Loucy (cell line): ENCODE measurements around the gene VPS9D1.

Experiments used
- H2AFZ ChIP-seq: fragments of 200-600 bp; sonication (generic); 2 replicates; pipeline ENCODE4 v1.6.0; 2016; ENCODE audit warnings: antibody characterized with exemption, mild to moderate bottlenecking, low read length, moderate library complexity
- H3F3A ChIP-seq: fragments of 200-600 bp; 2 replicates; pipeline ENCODE4 v1.6.0; 2016; ENCODE audit warnings: antibody characterized with exemption, low read depth, mild to moderate bottlenecking
- H3K27me3 ChIP-seq: fragments of 200-600 bp; sonication (generic); 2 replicates; pipeline ENCODE4 v1.6.1; 2014; ENCODE audit warnings: low read length, mild to moderate bottlenecking; ENCODE audit not compliant: insufficient read depth, poor library complexity, severe bottlenecking
- H3K36me3 ChIP-seq: fragments of 200-600 bp; sonication (generic); 2 replicates; pipeline ENCODE4 v1.6.1; 2016; ENCODE audit warnings: low read length; ENCODE audit not compliant: insufficient read depth
- H3K4me1 ChIP-seq: fragments of 200-600 bp; sonication (generic); 2 replicates; pipeline ENCODE4 v1.5.1; 2014; ENCODE audit warnings: low read length, mild to moderate bottlenecking; ENCODE audit not compliant: insufficient read depth, poor library complexity, severe bottlenecking
- H3K4me2 ChIP-seq: fragments of 200-600 bp; sonication (generic); 2 replicates; pipeline ENCODE4 v1.6.0; 2014; ENCODE audit warnings: antibody characterized with exemption, low read length, low read depth, mild to moderate bottlenecking; ENCODE audit not compliant: poor library complexity, severe bottlenecking
- H3K4me3 ChIP-seq: fragments of 200-600 bp; sonication (generic); 2 replicates; pipeline ENCODE4 v1.5.1; 2014; ENCODE audit warnings: low read length, mild to moderate bottlenecking, mixed read lengths; ENCODE audit not compliant: poor library complexity, severe bottlenecking
- H3K79me2 ChIP-seq: fragments of 200-600 bp; sonication (generic); 2 replicates; pipeline ENCODE4 v1.6.1; 2014; ENCODE audit warnings: low read length; ENCODE audit not compliant: insufficient read depth
- H3K9ac ChIP-seq: fragments of 200-600 bp; sonication (generic); 2 replicates; pipeline ENCODE4 v1.6.0; 2014; ENCODE audit warnings: mild to moderate bottlenecking, low read depth, low read length, moderate library complexity; ENCODE audit not compliant: poor library complexity, severe bottlenecking
- H3K9me2 ChIP-seq: fragments of 200-600 bp; sonication (generic); replicated peaks from 2 replicates; pipeline ENCODE4 v1.6.1; 2016; ENCODE audit warnings: low read depth, low read length, mixed read lengths
- H3K9me3 ChIP-seq: fragments of 200-600 bp; sonication (generic); 2 replicates; pipeline ENCODE4 v1.6.1; 2014; ENCODE audit warnings: mild to moderate bottlenecking, antibody characterized with exemption, low read length, low read depth; ENCODE audit not compliant: insufficient read depth
- H4K20me1 ChIP-seq: fragments of 200-600 bp; sonication (generic); 2 replicates; pipeline ENCODE4 v1.6.0; 2014; ENCODE audit warnings: antibody characterized with exemption, low read length, mild to moderate bottlenecking; ENCODE audit not compliant: insufficient read depth, poor library complexity, severe bottlenecking
- EZH2phosphoT487 ChIP-seq: fragments of 200-600 bp; IDR thresholded peaks from 2 replicates; pipeline ENCODE4 v1.6.1; 2018; ENCODE audit warnings: antibody characterized with exemption, mild to moderate bottlenecking, moderate library complexity, borderline replicate concordance
- TF ChIP-seq, protein P1 (sequence below): fragments of 200-600 bp; sonication (generic); conservative IDR thresholded peaks from 2 replicates; pipeline ENCODE4 v1.5.1; 2014; ENCODE audit warnings: mild to moderate bottlenecking, antibody characterized with exemption, low read length

The VPS9D1 gene

GRCh38 chr16:89720813-89721545 lies at the start of gene VPS9D1, which contains the start of gene ZNF276:
TSS of gene VPS9D1 (minus strand) at chr16:89720898. CDS start at chr16:89720861, 37 bp downstream.
TSS of gene ZNF276 (plus strand) at chr16:89721537. CDS start at chr16:89721641, 104 bp downstream.
- peak within 1 kb of the TSS; percentile 80 for H3K4me3 ChIP-seq
- H2AFZ ChIP-seq: peak within 1 kb of the TSS; percentile 60; the same call in 1 of the 2 replicates
- no peaks in the 10 kb centered on the region for H3K9me3 ChIP-seq
- TF ChIP-seq, protein P1, sequence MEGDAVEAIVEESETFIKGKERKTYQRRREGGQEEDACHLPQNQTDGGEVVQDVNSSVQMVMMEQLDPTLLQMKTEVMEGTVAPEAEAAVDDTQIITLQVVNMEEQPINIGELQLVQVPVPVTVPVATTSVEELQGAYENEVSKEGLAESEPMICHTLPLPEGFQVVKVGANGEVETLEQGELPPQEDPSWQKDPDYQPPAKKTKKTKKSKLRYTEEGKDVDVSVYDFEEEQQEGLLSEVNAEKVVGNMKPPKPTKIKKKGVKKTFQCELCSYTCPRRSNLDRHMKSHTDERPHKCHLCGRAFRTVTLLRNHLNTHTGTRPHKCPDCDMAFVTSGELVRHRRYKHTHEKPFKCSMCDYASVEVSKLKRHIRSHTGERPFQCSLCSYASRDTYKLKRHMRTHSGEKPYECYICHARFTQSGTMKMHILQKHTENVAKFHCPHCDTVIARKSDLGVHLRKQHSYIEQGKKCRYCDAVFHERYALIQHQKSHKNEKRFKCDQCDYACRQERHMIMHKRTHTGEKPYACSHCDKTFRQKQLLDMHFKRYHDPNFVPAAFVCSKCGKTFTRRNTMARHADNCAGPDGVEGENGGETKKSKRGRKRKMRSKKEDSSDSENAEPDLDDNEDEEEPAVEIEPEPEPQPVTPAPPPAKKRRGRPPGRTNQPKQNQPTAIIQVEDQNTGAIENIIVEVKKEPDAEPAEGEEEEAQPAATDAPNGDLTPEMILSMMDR: no peak
- TF ChIP-seq EZH2phosphoT487: no peak
- H3F3A ChIP-seq: no peaks in the 10 kb centered on the region
- H3K79me2 ChIP-seq: peaks cover 22% of the 10 kb centered on the region
- H3K27me3 ChIP-seq: no peaks in the 10 kb centered on the region
- peaks cover 24% of the 10 kb centered on the region for H4K20me1 ChIP-seq
- no peaks in the 10 kb centered on the region; the same call in 1 of the 2 replicates for H3K36me3 ChIP-seq
- H3K9ac ChIP-seq: peak within 1 kb of the TSS; percentile 78
- H3K9me2 ChIP-seq: no peaks in the 10 kb centered on the region
- H3K4me1 ChIP-seq: peaks cover 13% of the 10 kb centered on the region
- peak within 1 kb of the TSS; percentile 71 for H3K4me2 ChIP-seq

DNA sequence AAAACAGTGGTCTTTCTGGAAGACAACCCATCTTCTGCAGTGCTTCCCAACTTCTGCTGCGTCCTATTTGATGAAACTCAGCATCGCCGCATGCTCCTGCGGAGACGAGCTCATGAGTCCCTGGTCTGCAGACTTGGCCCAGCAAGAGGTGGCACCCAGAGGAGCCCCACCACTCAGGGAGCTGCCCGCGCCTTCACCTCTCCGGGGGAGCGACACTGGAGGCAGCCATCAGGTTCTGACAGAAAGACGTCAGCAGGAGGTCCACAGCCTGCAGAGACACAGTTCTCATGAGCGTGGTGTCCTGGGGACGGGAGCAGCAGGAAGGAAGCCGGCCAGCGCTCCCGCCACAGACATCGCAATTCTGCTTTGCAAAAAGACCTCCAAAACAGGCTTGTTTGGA lies 49.7 kb upstream of the VPS9D1 start:
- Histone ChIP-seq H3K9me3 (no peaks in the 10 kb centered on the region), H4K20me1 (no peaks in the 10 kb centered on the region), H3F3A (no peaks in the 10 kb centered on the region), H3K4me1 (no peaks in the 10 kb centered on the region), H2AFZ (no peak overlapping the region), H3K9ac (no peak overlapping the region), H3K27me3 (no peaks in the 10 kb centered on the region), H3K4me2 (no peak overlapping the region), H3K9me2 (no peaks in the 10 kb centered on the region), H3K36me3 (peaks cover 34% of the 10 kb centered on the region; the same call in 1 of the 2 replicates), H3K79me2 (no peaks in the 10 kb centered on the region), H3K4me3 (no peak overlapping the region)
- no peak for TF ChIP-seq EZH2phosphoT487
- TF ChIP-seq, protein P1: no peak

GRCh38 chr16:89765292-89765830 lies 44.7 kb upstream of the VPS9D1 start:
- no peak overlapping the region for H2AFZ ChIP-seq
- H3K9ac ChIP-seq: no peak overlapping the region
- H3K4me2 ChIP-seq: no peak overlapping the region
- peaks cover 20% of the 10 kb centered on the region; the same call in 1 of the 2 replicates for H3K36me3 ChIP-seq
- no peak overlapping the region for H3K4me3 ChIP-seq
- no peak for TF ChIP-seq EZH2phosphoT487
- TF ChIP-seq, protein P1: no peak
- no peaks in the 10 kb centered on the region for H3F3A ChIP-seq
- H3K9me3 ChIP-seq: no peaks in the 10 kb centered on the region
- H4K20me1 ChIP-seq: no peaks in the 10 kb centered on the region
- no peaks in the 10 kb centered on the region for H3K79me2 ChIP-seq
- no peaks in the 10 kb centered on the region for H3K4me1 ChIP-seq
- H3K9me2 ChIP-seq: no peaks in the 10 kb centered on the region
- no peaks in the 10 kb centered on the region for H3K27me3 ChIP-seq
